H54 (cell line): ENCODE results near the gene DSCAML1.
"Not testable (repeated sequence)": the region's sequence is repeated elsewhere in the genome, so short reads cannot be mapped to it uniquely, and the experiment has no call there.

Experiments used
- DNase-seq: peaks from one replicate; pipeline ENCODE4 v3.0.0; 2011; ENCODE audit warnings: low spot score, mixed read lengths; ENCODE audit not compliant: insufficient read length
- FAIRE-seq: peaks from 3 replicates; lab custom pipeline; 2011; peaks lifted over from hg19 to GRCh38; lab: Jason Lieb, UNC
- POLR2A ChIP-seq: IDR thresholded peaks from 2 replicates; pipeline ENCODE4 v1.6.1; 2011; ENCODE audit warnings: low read depth, mild to moderate bottlenecking, low read length

Gene DSCAML1

GRCh38 chr11:117412653-117413275 lies 384.3 kb downstream of the DSCAML1 start:
- TF ChIP-seq POLR2A = no peak
- FAIRE-seq = no peak
- no peak for DNase-seq

GRCh38 chr11:117412176-117412575 lies 384.8 kb downstream of the DSCAML1 start:
- DNase-seq = no peak
- no peak for TF ChIP-seq POLR2A
- no peak for FAIRE-seq

- FAIRE-seq (no peak), DNase-seq (no peak)
- TF ChIP-seq POLR2A = no peak
These were observed 385.3 kb downstream of the DSCAML1 start for GRCh38 chr11:117411736-117412135.

GRCh38 chr11:117410861-117411710 lies 385.9 kb downstream of the DSCAML1 start:
- DNase-seq = no peak
- no peak for TF ChIP-seq POLR2A
- FAIRE-seq = no peak

GRCh38 chr11:117410238-117410637 lies 386.8 kb downstream of the DSCAML1 start:
- DNase-seq (no peak), FAIRE-seq (no peak)
- no peak for TF ChIP-seq POLR2A

GRCh38 chr11:117409511-117409910 lies 387.5 kb downstream of the DSCAML1 start:
- no peak for FAIRE-seq
- no peak for DNase-seq
- no peak for TF ChIP-seq POLR2A

GRCh38 chr11:117408356-117408755 lies 388.7 kb downstream of the DSCAML1 start:
- FAIRE-seq (no peak), DNase-seq (no peak)
- TF ChIP-seq POLR2A = no peak

GRCh38 chr11:117407016-117407415 lies 390.0 kb downstream of the DSCAML1 start:
- no peak for FAIRE-seq

GRCh38 chr11:117405898-117406297 lies 391.1 kb downstream of the DSCAML1 start:
- not testable (repeated sequence) for DNase-seq, FAIRE-seq

More at GRCh38 chr11:117407016-117407415, 390.0 kb downstream of the DSCAML1 start:
- DNase-seq = no peak
- no peak for TF ChIP-seq POLR2A

GRCh38 chr11:117399100-117399840 lies 397.7 kb downstream of the DSCAML1 start:
- FAIRE-seq, DNase-seq: not testable (repeated sequence)

GRCh38 chr11:117398618-117399017 lies 398.4 kb downstream of the DSCAML1 start:
- not testable (repeated sequence) for FAIRE-seq, DNase-seq

GRCh38 chr11:117396970-117397369 lies 400.0 kb downstream of the DSCAML1 start:
- no peak for FAIRE-seq
- no peak for DNase-seq
- TF ChIP-seq POLR2A = no peak

GRCh38 chr11:117395476-117395875 lies 401.5 kb downstream of the DSCAML1 start:
- no peak for FAIRE-seq
- no peak for TF ChIP-seq POLR2A
- no peak for DNase-seq
